Caco-2 (cell line): ENCODE results near the gene PSKH1. TPM values are rescaled to one million over a fixed set of nuclear protein-coding genes. Genes with fewer than 3 reads are reported as not detected.
"Not testable (repeated sequence)": the region's sequence is repeated elsewhere in the genome, so short reads cannot be mapped to it uniquely, and the experiment has no call there.

Source experiments
- BruUV-seq: library from RNA; stranded (reverse); fragments of 400-500 nt; replicated peaks from 2 replicates; lab custom pipeline; 2021; lab: Mats Ljungman, UMichigan
- CTCF ChIA-PET: fragments of 300-600 bp; sonication (Branson Sonifier 250); formaldehyde crosslinking; loops from one replicate; lab custom pipeline; 2022; ENCODE audit warnings: antibody characterized with exemption; lab: Charles Lee
- POLR2A ChIA-PET: fragments of 300-600 bp; sonication (Branson Sonifier 250); formaldehyde crosslinking; loops from one replicate; lab custom pipeline; 2022; ENCODE audit warnings: antibody characterized with exemption; lab: Charles Lee
- DNase-seq, 2 experiments: peaks; one replicate each; pipeline versions ENCODE4 v3.0.0 to v3.0.0-alpha.2; 2020 to 2022
- H3K27me3 ChIP-seq: replicated peaks from 2 replicates; pipeline ENCODE4 v1.6.0; 2011; ENCODE audit warnings: low read length; ENCODE audit not compliant: control insufficient read depth, insufficient read depth
- H3K36me3 ChIP-seq: 2 replicates; pipeline ENCODE4 v1.5.1; 2011; ENCODE audit warnings: low read length; ENCODE audit not compliant: control insufficient read depth, insufficient read depth
- H3K4me1 ChIP-seq: fragments of 250-450 bp; sonication (Bioruptor Pico); 2 replicates; pipeline ENCODE4 v1.5.1; 2020; ENCODE audit warnings: mild to moderate bottlenecking
- H3K4me3 ChIP-seq: 2 replicates; pipeline ENCODE4 v1.5.1; 2011; ENCODE audit warnings: low read depth, mild to moderate bottlenecking, control low read depth, low read length
- H3K9me3 ChIP-seq: fragments of 250-450 bp; sonication (Bioruptor Pico); 2 replicates; pipeline ENCODE4 v1.5.1; 2020; ENCODE audit warnings: mild to moderate bottlenecking, moderate library complexity
- H3K27ac Mint-ChIP-seq: one replicate; pipeline ENCODE4 v1.8.0; 2022; ENCODE audit warnings: mixed read lengths; ENCODE audit not compliant: unreplicated experiment
- H3K27me3 Mint-ChIP-seq: one replicate; pipeline ENCODE4 v1.8.0; 2022; ENCODE audit warnings: mixed read lengths; ENCODE audit not compliant: insufficient read depth, unreplicated experiment
- H3K36me3 Mint-ChIP-seq: one replicate; pipeline ENCODE4 v1.8.0; 2022; ENCODE audit warnings: mild to moderate bottlenecking, mixed read lengths; ENCODE audit not compliant: insufficient read depth, unreplicated experiment
- H3K4me1 Mint-ChIP-seq: one replicate; pipeline ENCODE4 v1.8.0; 2022; ENCODE audit warnings: low read depth, mixed read lengths; ENCODE audit not compliant: unreplicated experiment
- H3K4me3 Mint-ChIP-seq: one replicate; pipeline ENCODE4 v1.8.0; 2022; ENCODE audit warnings: mild to moderate bottlenecking, moderate library complexity, mixed read lengths; ENCODE audit not compliant: unreplicated experiment
- H3K9me3 Mint-ChIP-seq: one replicate; pipeline ENCODE4 v1.8.0; 2022; ENCODE audit warnings: mixed read lengths; ENCODE audit not compliant: unreplicated experiment
- CTCF ChIP-seq, 2 experiments: fragments of 200-600 bp in 1 of 2; IDR thresholded peaks; 1 replicate in 1 of 2; 2 replicates in 1 of 2; pipeline versions ENCODE4 v1.5.1 to v1.8.0; 2011 to 2022; ENCODE audit warnings: antibody characterized with exemption in 1 of 2, control low read depth in 1 of 2, inconsistent platforms in 1 of 2, low read depth in 1 of 2, low read length in 1 of 2, mild to moderate bottlenecking in 1 of 2, moderate library complexity in 1 of 2; ENCODE audit not compliant: insufficient read depth in 1 of 2, severe bottlenecking in 1 of 2, unreplicated experiment in 1 of 2
- intact Hi-C: fragments of 100-400 bp; cut with micrococcal nuclease; formaldehyde crosslinking; loops from one replicate; pipeline ENCODE4 v1.10.0; 2022; ENCODE audit not compliant: unreplicated experiment
- total RNA-seq: library from RNA; stranded (reverse); gene quantifications from 2 replicates; pipeline ENCODE4 v1.2.3, GENCODE V29; 2022

PSKH1 gene
- total RNA-seq, 1 experiment from 2014 or later: 41.3 TPM

GRCh38 chr16:67910158-67910557, 17.1 kb downstream of the PSKH1 start:
- Mint-ChIP-seq H3K9me3 (no peaks in the 10 kb centered on the region), H3K4me1 (no peaks in the 10 kb centered on the region), H3K27ac (no peak overlapping the region), H3K27me3 (no peaks in the 10 kb centered on the region), H3K36me3 (peaks cover 16% of the 10 kb centered on the region), H3K4me3 (no peak overlapping the region)
- H3K4me1 ChIP-seq: no peaks in the 10 kb centered on the region
- H3K36me3 ChIP-seq: peaks cover 4% of the 10 kb centered on the region
- no TSS peak for BruUV-seq
- DNase-seq: no peak
- POLR2A ChIA-PET: no interaction called here
- TF ChIP-seq CTCF (IDR thresholded peaks at IDR 0.05; ENCODE audit: insufficient read depth in 1 of 2, low read depth in 1 of 2, low read length in 1 of 2, severe bottlenecking in 1 of 2, unreplicated experiment in 1 of 2): no peak
- CTCF ChIA-PET: interaction anchor here (0.5 kb wide), 1 partner anchor 687 kb away, joined by 3 read pairs; no protein-coding TSS in a partner anchor
- no peaks in the 10 kb centered on the region for H3K9me3 ChIP-seq
- no peaks in the 10 kb centered on the region for H3K27me3 ChIP-seq
- H3K4me3 ChIP-seq: no peak overlapping the region
- intact Hi-C loops: no loop called here

- Histone ChIP-seq H3K27me3 (no peaks in the 10 kb centered on the region), H3K9me3 (no peaks in the 10 kb centered on the region), H3K36me3 (peaks cover 6% of the 10 kb centered on the region), H3K4me1 (no peaks in the 10 kb centered on the region), H3K4me3 (no peak overlapping the region)
- Mint-ChIP-seq H3K27ac (no peak overlapping the region), H3K4me3 (no peak overlapping the region), H3K9me3 (no peaks in the 10 kb centered on the region), H3K36me3 (no peaks in the 10 kb centered on the region), H3K4me1 (peaks cover 7% of the 10 kb centered on the region), H3K27me3 (no peaks in the 10 kb centered on the region)
- TF ChIP-seq CTCF (IDR thresholded peaks at IDR 0.05; ENCODE audit: insufficient read depth in 1 of 2, low read depth in 1 of 2, low read length in 1 of 2, severe bottlenecking in 1 of 2, unreplicated experiment in 1 of 2): no peak
- CTCF ChIA-PET: interaction anchor here (0.6 to 0.8 kb wide), 5 partner anchors 20 to 245 kb away, joined by 3 to 5 read pairs (median 3); no protein-coding TSS in a partner anchor
- BruUV-seq: no TSS peak
- no peak for DNase-seq
- intact Hi-C loops: no loop called here
- POLR2A ChIA-PET: no interaction called here
Measured at GRCh38 chr16:67914758-67915495, 21.9 kb downstream of the PSKH1 start.

DNA sequence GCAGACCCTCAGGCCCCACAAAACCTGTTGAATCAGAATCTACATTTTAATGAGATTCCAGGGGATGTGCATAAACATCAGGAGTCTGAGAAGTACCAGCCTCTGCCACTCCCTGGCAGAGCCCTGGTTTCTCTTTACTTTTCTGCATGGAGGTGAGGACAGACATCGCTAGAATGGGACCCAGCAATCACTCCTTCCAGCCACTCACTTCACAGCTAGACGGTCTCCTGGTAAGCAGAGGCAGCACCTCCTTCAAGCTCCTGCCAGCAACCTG, 22.4 kb downstream of the PSKH1 start:
- H3K27me3 Mint-ChIP-seq, DNase-seq, intact Hi-C loops, H3K27me3 ChIP-seq, H3K9me3 ChIP-seq, H3K4me1 ChIP-seq, H3K9me3 Mint-ChIP-seq, H3K4me3 ChIP-seq, POLR2A ChIA-PET, H3K4me3 Mint-ChIP-seq, H3K27ac Mint-ChIP-seq, BruUV-seq, H3K4me1 Mint-ChIP-seq, H3K36me3 ChIP-seq, H3K36me3 Mint-ChIP-seq: not testable (repeated sequence)
- CTCF ChIA-PET: interaction anchor here (0.8 kb wide), 1 partner anchor 99 kb away, joined by 3 read pairs; no protein-coding TSS in a partner anchor
